AG04450 (cell line): ENCODE data around the gene RAN. TPM values are rescaled to one million over a fixed set of nuclear protein-coding genes. Genes with fewer than 3 reads are reported as not detected.

Experiments
- CTCF ChIA-PET: fragments of 300-600, 350-600 bp; formaldehyde crosslinking; extraction: SDS; loops from one replicate; lab custom pipeline; 2022; ENCODE audit warnings: antibody characterized with exemption, inconsistent platforms; lab: Charles Lee
- POLR2A ChIA-PET: fragments of 350-600 bp; formaldehyde crosslinking; extraction: SDS; loops from one replicate; lab custom pipeline; 2021; ENCODE audit warnings: antibody characterized with exemption, inconsistent platforms; lab: Yijun Ruan, JAX
- DNase-seq: peaks from one replicate; pipeline ENCODE4 v3.0.0-alpha.2; 2011; ENCODE audit warnings: low read depth, low spot score
- H3K27ac ChIP-seq: one replicate; pipeline ENCODE4 v1.5.1; 2012; ENCODE audit warnings: low read depth, low read length, control low read depth
- H3K27me3 ChIP-seq: one replicate; pipeline ENCODE4 v1.6.0; 2012; ENCODE audit warnings: low read length; ENCODE audit not compliant: control insufficient read depth, insufficient read depth
- H3K4me3 ChIP-seq: 2 replicates; pipeline ENCODE4 v1.5.1; 2011; ENCODE audit warnings: mild to moderate bottlenecking, low read depth, low read length, control low read depth
- H3K9me3 ChIP-seq: 2 replicates; pipeline ENCODE4 v1.5.1; 2012; ENCODE audit warnings: low read length; ENCODE audit not compliant: control insufficient read depth, insufficient read depth
- CTCF ChIP-seq: IDR thresholded peaks from 2 replicates; pipeline ENCODE4 v1.5.1; 2011; ENCODE audit warnings: low read depth, low read length, control low read depth, inconsistent platforms
- polyA plus RNA-seq: library from polyadenylated mRNA; depleted of rRNA; stranded (reverse); fragments of >200 nt; gene quantifications from 2 replicates; pipeline ENCODE4 v1.2.3, GENCODE V29; 2011

RAN gene
- polyA plus RNA-seq, 1 experiment = 1,434 TPM

- no peak for DNase-seq
- POLR2A ChIA-PET = no interaction called here
- CTCF ChIA-PET = interaction anchor here (1.8 kb wide), 1 partner anchor 11 kb away, joined by 8 read pairs; no protein-coding TSS in a partner anchor
- no peak for TF ChIP-seq CTCF
- Histone ChIP-seq H3K27me3 (no peaks in the 10 kb centered on the region), H3K9me3 (peaks cover 4% of the 10 kb centered on the region), H3K4me3 (no peak overlapping the region), H3K27ac (no peak overlapping the region)
Observed at GRCh38 chr12:130828895-130829294, 43.0 kb upstream of the RAN start.

- ChIA-PET POLR2A (no interaction called here), CTCF (interaction anchor here (1.6 kb wide), 1 partner anchor 10 kb away, joined by 4 read pairs; the partner anchor contains the start of gene STX2)
- Histone ChIP-seq H3K4me3 (no peak overlapping the region), H3K9me3 (peaks cover 4% of the 10 kb centered on the region), H3K27me3 (no peaks in the 10 kb centered on the region), H3K27ac (no peak overlapping the region)
- TF ChIP-seq CTCF = no peak
- DNase-seq = no peak
Observed at GRCh38 chr12:130829391-130830245, 42.2 kb upstream of the RAN start.

GRCh38 chr12:130830246-130830551, 41.7 kb upstream of the RAN start:
- Histone ChIP-seq H3K4me3 (no peak overlapping the region), H3K27me3 (no peaks in the 10 kb centered on the region), H3K9me3 (peaks cover 4% of the 10 kb centered on the region), H3K27ac (no peak overlapping the region)
- no peak for TF ChIP-seq CTCF
- ChIA-PET POLR2A (interaction anchor here (1.8 kb wide), 1 partner anchor 54 kb away, joined by 5 read pairs; no protein-coding TSS in a partner anchor), CTCF (interaction anchor here (1.6 kb wide), 1 partner anchor 9 kb away, joined by 4 read pairs; the partner anchor contains the start of gene STX2)
- no peak for DNase-seq

GRCh38 chr12:130831246-130831645, 40.6 kb upstream of the RAN start:
- DNase-seq = no peak
- H3K4me3 ChIP-seq = no peak overlapping the region
- no peak overlapping the region for H3K27ac ChIP-seq
- POLR2A ChIA-PET = interaction anchor here (0.9 to 1.8 kb wide), 2 partner anchors 35 to 55 kb away, joined by 3 to 5 read pairs; no protein-coding TSS in a partner anchor
- no peaks in the 10 kb centered on the region for H3K27me3 ChIP-seq
- CTCF ChIA-PET = interaction anchor here (1.0 kb wide), 1 partner anchor 11 kb away, joined by 3 read pairs; no protein-coding TSS in a partner anchor
- H3K9me3 ChIP-seq = peaks cover 2% of the 10 kb centered on the region
- TF ChIP-seq CTCF = no peak
